Measurements from ENCODE around the gene NAGLU. TPM values are rescaled to one million over a fixed set of nuclear protein-coding genes. Genes with fewer than 3 reads are reported as not detected.

Gene NAGLU
- total RNA-seq, 2 experiments from 2014 or later: 7.8 TPM

DNA sequence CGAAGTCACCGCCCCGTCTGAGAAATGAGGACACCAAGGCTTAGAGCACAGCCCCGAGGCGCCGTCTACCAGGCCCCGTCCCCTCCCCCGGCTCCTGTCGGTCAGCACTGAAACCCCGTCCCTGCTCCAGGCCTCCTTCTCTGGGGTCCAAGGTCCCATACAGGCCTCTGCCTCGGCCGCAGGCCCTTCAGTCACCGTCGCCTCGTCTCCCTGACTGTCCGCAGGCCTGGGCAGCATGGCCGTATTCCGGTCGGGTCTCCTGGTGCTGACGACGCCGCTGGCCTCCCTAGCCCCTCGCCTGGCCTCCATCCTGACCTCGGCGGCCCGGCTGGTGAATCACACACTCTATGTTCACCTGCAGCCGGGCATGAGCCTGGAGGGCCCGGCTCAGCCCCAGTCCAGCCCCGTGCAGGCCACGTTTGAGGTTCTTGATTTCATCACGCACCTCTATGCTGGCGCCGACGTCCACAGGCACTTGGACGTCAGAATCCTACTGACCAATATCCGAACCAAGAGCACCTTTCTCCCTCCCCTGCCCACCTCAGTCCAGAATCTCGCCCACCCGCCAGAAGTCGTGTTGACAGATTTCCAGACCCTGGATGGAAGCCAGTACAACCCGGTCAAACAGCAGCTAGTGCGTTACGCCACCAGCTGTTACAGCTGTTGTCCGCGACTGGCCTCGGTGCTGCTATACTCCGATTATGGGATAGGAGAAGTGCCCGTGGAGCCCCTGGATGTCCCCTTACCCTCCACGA lies 26.5 kb downstream of the NAGLU start:
- Histone ChIP-seq H3K9me3 (ENCODE audit: control insufficient read depth in 1 of 2, insufficient read depth in 1 of 2, low read length in 2 of 2) (no peaks in the 10 kb centered on the region), H3K4me1 (ENCODE audit: insufficient read depth, low read length) (peaks cover 50% of the 10 kb centered on the region), H3K27me3 (ENCODE audit: control insufficient read depth in 1 of 2, insufficient read depth in 2 of 2, low read length in 2 of 2) (no peaks in the 10 kb centered on the region), H3K36me3 (ENCODE audit: insufficient read depth, low read length) (peaks cover 32% of the 10 kb centered on the region), H3K27ac (ENCODE audit: low read depth in 1 of 2, low read length in 2 of 2) (peak overlapping the region; percentile 54), H3K4me3 (ENCODE audit: low read length) (peak overlapping the region; percentile 78)
- DNase-seq (peak in 1 of 14 experiments; percentile 31), ATAC-seq (ENCODE audit: poor library complexity) (peak; percentile 19)
- H3K27ac Mint-ChIP-seq: peak overlapping the region; percentile 96
- H3K4me1 Mint-ChIP-seq (ENCODE audit: low read depth): peaks cover 35% of the 10 kb centered on the region
- H3K9me3 Mint-ChIP-seq: no peaks in the 10 kb centered on the region
- ChIA-PET CTCF (no interaction called here), POLR2A (interaction anchor here (0.9 to 1.7 kb wide), 3 partner anchors 8 to 16 kb away, joined by 3 to 9 read pairs (median 5); partner anchors contain the start of gene PSMC3IP)
- intact Hi-C loops (cut with DNase I, micrococcal nuclease): loop anchor here in 1 of 2 experiments (2.0 kb wide), 1 partner anchor 26 kb away; the partner anchor contains the start of gene NAGLU
- TF ChIP-seq, protein P1, sequence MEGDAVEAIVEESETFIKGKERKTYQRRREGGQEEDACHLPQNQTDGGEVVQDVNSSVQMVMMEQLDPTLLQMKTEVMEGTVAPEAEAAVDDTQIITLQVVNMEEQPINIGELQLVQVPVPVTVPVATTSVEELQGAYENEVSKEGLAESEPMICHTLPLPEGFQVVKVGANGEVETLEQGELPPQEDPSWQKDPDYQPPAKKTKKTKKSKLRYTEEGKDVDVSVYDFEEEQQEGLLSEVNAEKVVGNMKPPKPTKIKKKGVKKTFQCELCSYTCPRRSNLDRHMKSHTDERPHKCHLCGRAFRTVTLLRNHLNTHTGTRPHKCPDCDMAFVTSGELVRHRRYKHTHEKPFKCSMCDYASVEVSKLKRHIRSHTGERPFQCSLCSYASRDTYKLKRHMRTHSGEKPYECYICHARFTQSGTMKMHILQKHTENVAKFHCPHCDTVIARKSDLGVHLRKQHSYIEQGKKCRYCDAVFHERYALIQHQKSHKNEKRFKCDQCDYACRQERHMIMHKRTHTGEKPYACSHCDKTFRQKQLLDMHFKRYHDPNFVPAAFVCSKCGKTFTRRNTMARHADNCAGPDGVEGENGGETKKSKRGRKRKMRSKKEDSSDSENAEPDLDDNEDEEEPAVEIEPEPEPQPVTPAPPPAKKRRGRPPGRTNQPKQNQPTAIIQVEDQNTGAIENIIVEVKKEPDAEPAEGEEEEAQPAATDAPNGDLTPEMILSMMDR (IDR thresholded peaks at IDR 0.05): no peak
- peak overlapping the region; percentile 90 for H3K4me3 Mint-ChIP-seq
- H3K36me3 Mint-ChIP-seq (ENCODE audit: low read depth): peaks cover 46% of the 10 kb centered on the region
- H3K27me3 Mint-ChIP-seq: no peaks in the 10 kb centered on the region

DNA sequence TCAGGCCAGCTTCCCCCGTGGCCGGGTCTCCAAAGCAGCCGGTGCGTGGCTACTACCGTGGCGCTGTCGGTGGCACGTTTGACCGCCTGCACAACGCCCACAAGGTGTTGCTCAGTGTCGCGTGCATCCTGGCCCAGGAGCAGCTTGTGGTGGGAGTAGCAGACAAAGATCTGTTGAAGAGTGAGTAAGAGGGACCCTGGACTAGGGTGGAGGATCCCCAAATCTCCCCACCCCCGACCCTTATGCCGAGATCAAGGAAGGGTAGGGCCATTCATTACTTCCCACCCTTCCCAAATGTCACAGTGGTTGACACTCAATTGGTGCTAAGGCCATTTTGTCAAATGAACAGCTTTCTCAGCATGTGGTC lies 27.1 kb downstream of the NAGLU start:
- Histone ChIP-seq H3K27ac (ENCODE audit: low read depth in 1 of 2, low read length in 2 of 2) (no peak overlapping the region), H3K27me3 (ENCODE audit: control insufficient read depth in 1 of 2, insufficient read depth in 2 of 2, low read length in 2 of 2) (no peaks in the 10 kb centered on the region), H3K9me3 (ENCODE audit: control insufficient read depth in 1 of 2, insufficient read depth in 1 of 2, low read length in 2 of 2) (no peaks in the 10 kb centered on the region), H3K4me1 (ENCODE audit: insufficient read depth, low read length) (peaks cover 55% of the 10 kb centered on the region), H3K36me3 (ENCODE audit: insufficient read depth, low read length) (peaks cover 32% of the 10 kb centered on the region), H3K4me3 (ENCODE audit: low read length) (peak overlapping the region; percentile 78)
- TF ChIP-seq, protein P1 (IDR thresholded peaks at IDR 0.05): no peak
- intact Hi-C loops (cut with DNase I, micrococcal nuclease): loop anchor here in 1 of 2 experiments (2.0 kb wide), 1 partner anchor 26 kb away; the partner anchor contains the start of gene NAGLU
- ATAC-seq (ENCODE audit: poor library complexity) (no peak), DNase-seq (no peak)
- H3K36me3 Mint-ChIP-seq (ENCODE audit: low read depth): peaks cover 51% of the 10 kb centered on the region
- CTCF ChIA-PET: no interaction called here
- no peaks in the 10 kb centered on the region for H3K9me3 Mint-ChIP-seq
- H3K27me3 Mint-ChIP-seq: no peaks in the 10 kb centered on the region
- H3K4me3 Mint-ChIP-seq: peak overlapping the region; percentile 90
- POLR2A ChIA-PET: interaction anchor here (1.7 kb wide), 1 partner anchor 9 kb away, joined by 9 read pairs; no protein-coding TSS in a partner anchor
- H3K4me1 Mint-ChIP-seq (ENCODE audit: low read depth): peaks cover 39% of the 10 kb centered on the region
- H3K27ac Mint-ChIP-seq: peak overlapping the region; percentile 96

DNA sequence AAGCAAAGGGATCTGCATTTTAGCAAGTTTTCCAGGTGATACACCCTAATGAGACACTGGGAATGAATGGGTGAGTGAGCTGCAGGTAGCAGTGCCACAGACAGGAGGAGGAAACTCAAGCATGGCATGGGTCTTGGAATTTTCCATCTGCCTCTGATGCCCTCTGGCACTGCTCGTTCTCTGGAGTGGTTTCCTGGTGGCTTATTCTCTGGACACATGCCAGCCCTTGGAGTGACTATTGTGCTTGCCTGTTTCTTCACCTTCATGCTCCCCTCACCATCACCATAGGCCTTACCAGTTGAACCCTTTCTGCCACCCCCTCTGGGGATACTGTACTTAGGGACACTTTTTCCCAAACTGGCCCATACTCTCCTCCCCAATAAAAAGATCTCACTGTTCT lies 27.5 kb downstream of the NAGLU start:
- Histone ChIP-seq H3K27ac (ENCODE audit: low read depth in 1 of 2, low read length in 2 of 2) (no peak overlapping the region), H3K4me3 (ENCODE audit: low read length) (no peak overlapping the region)
- H3K4me1 Mint-ChIP-seq (ENCODE audit: low read depth): peaks cover 39% of the 10 kb centered on the region

More for the DNA sequence above, 27.5 kb downstream of the NAGLU start:
- Mint-ChIP-seq H3K36me3 (ENCODE audit: low read depth) (peaks cover 52% of the 10 kb centered on the region), H3K27ac (peak overlapping the region; percentile 96), H3K9me3 (no peaks in the 10 kb centered on the region), H3K27me3 (no peaks in the 10 kb centered on the region), H3K4me3 (peak overlapping the region; percentile 90)
- Histone ChIP-seq H3K9me3 (ENCODE audit: control insufficient read depth in 1 of 2, insufficient read depth in 1 of 2, low read length in 2 of 2) (no peaks in the 10 kb centered on the region), H3K4me1 (ENCODE audit: insufficient read depth, low read length) (peaks cover 59% of the 10 kb centered on the region), H3K36me3 (ENCODE audit: insufficient read depth, low read length) (peaks cover 35% of the 10 kb centered on the region), H3K27me3 (ENCODE audit: control insufficient read depth in 1 of 2, insufficient read depth in 2 of 2, low read length in 2 of 2) (no peaks in the 10 kb centered on the region)
- CTCF ChIA-PET: no interaction called here
- ATAC-seq (ENCODE audit: poor library complexity): no peak
- TF ChIP-seq, protein P1 (IDR thresholded peaks at IDR 0.05): no peak
- POLR2A ChIA-PET: interaction anchor here (1.7 kb wide), 1 partner anchor 9 kb away, joined by 9 read pairs; no protein-coding TSS in a partner anchor
- no peak for DNase-seq
- intact Hi-C loops (cut with DNase I, micrococcal nuclease): loop anchor here in 1 of 2 experiments (2.0 kb wide), 1 partner anchor 27 kb away; the partner anchor contains the start of gene NAGLU
